DMS114 treated with DMSO at 0.1 percent for 48 hours (cell line): ENCODE data around the gene RNF130.

Source experiments
- DNase-seq: peaks from one replicate; lab custom pipeline; 2025; ENCODE audit not compliant: unreplicated experiment; lab: John Stamatoyannopoulos, UW

RNF130 gene

DNA sequence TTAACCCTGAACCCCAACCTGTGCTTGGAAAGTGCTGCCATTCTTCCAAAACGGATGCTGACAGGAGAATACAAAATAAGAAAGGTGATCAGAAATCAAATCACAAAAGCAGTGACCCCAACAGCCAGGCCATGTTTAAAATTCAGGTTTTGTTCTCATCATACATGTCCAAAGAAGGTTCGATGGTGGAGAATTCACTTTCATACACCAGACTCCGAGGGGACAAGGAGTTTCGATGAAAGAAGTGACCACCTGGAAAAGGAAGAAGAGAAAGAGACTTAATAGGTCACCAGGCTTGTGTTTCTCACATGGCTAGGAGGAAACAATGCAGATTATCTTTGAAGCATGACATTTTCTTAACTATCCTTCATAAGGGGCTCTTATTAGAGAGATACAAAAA, 151.4 kb downstream of the RNF130 start:
- no peak for DNase-seq

DNA sequence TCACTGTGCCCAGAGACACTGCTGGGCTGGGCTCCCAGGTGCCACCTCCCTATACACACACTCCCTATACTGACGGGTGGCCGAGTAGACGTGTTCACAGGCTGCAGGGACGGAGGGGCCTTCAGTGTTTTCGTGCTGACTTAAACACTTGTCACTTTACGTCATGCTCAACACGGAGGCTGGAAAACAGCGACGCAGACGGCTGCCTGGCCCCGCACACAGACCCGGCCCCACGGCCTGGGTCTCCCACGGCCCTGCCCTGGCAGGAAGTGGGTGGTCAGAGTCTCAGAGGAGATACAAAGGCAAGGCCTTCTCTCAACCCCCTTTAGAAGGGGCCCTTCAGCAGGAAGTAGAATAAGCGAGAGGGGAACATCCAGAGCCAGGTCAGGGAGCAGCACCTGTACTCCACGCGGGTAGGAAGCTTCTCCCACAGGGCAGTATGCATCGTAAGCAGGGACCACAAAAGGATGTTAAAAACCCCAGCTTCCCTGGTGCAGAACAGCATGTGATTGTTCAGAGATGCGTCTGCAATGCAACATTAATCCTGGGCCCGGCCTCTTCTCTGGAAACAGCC, 152.0 kb downstream of the RNF130 start:
- no peak for DNase-seq

DNA sequence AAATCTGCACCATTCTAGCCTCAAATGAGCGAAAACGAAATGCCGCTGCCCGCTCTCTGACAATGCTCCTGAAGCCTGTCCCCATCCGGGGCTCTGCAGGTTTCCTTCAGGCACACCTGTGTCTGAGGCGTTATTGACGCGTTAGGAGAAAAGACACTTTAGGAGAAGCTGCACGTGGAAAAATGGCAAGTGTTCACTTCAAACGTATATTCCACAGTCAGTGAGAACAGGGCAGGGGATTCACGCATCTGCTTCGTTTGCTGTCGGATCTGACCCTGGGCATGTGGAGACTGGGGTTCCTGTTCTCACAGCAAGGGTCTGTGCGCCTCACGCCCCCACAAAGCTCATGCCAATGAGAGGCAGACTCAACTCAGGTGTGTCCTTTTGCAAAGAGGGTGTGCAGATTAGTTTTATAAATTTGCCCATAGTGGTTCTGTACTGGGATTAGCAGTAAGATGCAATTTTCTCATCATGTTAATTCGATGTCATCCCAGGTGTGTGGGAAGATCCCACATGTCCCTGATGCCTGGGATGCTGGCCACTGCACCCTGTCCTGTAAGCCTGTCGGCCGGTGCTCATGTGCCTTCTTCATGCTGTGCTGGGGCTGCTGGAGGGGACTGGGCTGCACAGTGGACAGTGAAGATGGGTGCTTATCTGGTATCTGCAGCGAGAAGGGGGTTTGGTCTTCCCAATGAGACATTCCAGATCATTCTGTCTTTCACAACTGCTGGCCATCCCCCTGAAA, 152.6 kb downstream of the RNF130 start:
- DNase-seq: no peak

DNA sequence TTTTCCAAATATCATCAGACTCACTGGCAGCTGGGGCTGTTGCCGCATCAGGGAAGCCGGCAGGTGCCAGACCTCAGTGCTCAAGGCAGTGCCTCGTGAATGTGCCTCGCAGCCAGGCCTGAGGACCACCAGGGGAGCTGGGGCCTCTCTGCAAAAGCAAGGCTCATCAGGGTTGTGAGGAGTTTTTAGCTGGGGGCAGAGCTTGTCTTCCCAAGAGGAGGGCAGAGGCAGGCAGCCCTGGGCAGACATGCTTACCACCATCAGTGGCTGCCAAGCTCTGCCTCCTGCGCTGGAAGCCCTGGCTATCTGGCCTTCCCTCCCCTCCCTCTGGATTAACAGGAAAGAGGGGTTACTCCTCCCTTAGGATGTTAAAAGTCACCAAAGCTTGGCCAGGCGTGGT, 155.0 kb downstream of the RNF130 start:
- no peak for DNase-seq

DNA sequence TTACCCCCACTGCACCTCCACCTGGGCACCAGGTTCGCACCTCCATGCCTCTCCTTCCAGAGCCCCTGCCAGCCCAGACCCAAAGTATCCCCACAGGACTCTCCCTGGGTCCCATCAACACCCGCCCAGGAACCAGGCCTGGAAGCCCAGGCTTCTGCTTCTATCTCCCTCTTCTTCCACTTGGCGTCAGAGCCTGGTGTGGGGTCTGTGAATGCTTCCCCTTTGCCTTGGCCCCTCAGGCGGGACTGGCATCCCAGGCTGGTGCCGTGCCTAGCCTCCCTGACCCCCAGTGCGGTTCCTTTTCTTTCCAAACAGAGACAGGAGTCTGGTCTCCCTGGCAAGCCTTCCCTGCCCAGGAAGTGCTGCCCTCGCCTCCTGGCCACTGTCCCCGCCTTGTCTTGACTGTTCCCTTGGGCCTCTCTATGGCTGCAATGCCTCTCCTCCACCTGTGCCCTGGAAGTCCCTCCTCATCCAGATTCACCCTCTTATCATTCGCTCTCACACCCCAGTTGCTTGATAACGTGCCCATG, 156.1 kb downstream of the RNF130 start:
- DNase-seq: no peak

DNA sequence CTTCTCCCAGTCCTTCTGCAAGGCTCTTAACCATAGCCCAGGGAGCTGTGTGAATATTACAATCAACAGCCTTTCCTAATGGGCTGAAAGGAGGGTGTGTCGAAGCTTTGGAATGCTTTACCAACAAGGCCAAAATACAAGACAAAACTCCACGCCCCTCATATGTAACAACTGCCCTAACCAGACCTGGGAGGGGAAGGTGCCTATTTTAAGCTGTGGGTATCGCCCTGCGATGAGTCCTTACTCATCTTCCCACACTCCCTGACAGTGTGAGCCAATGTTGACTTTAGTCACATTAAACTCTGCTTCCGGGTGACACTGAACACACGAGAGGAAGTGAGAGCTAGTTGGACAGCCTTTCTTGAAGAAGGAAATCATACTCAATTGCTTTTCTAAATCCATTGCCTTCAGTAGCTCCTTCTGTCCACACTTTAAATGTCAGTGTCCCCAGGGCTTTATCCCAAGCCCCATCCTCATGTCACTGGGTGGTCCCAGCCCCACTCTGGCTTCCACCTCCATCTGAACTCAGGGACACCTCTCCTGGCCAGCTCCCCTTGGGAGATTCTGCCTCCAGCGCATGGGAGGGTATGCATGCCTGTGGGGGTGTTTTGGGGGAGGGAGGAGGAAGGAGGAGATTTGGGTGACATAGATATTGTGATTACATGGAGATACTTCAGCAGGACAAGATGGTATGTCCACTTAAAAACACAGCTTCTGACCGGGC, 157.4 kb downstream of the RNF130 start:
- no peak for DNase-seq

DNA sequence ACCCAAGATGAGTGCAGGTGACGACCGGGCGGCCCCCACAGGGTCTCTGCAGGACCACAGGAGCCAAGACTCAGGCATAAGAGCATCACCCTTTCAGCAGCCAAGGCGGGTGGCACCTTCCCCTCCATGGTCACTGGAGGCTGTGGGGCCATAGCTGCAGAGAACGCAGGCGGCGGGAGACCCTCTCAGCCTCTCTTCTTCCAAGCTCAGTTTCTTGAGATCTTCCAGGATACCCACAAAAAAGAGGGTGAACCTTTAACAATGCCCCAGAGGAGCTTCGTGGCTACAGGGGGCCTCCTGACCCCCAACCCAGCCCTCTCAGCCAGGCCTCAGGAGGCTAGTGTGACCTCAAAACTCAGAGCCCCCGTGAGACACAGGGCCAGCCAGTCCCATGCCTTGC, 158.1 kb downstream of the RNF130 start:
- DNase-seq: no peak

DNA sequence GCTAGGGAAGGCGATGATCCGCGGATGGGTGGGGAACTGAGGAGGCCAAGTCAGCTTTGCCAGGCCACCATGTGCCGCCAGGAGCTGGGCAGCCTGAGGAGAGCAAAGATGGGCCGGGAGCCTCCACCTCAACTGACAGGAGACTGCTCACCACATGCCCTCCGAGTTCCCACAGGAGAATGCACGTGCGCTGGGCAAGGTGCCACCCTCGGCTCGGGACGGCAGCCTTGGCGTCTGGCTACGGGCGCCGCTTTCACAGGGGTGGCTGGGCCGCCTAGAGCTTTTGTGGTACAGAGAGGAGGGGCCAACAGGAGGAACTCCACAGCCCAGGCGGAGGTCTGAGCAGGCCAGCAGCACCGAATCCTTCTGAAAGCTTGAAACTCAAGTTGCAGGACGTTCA, 158.6 kb downstream of the RNF130 start:
- no peak for DNase-seq

DNA sequence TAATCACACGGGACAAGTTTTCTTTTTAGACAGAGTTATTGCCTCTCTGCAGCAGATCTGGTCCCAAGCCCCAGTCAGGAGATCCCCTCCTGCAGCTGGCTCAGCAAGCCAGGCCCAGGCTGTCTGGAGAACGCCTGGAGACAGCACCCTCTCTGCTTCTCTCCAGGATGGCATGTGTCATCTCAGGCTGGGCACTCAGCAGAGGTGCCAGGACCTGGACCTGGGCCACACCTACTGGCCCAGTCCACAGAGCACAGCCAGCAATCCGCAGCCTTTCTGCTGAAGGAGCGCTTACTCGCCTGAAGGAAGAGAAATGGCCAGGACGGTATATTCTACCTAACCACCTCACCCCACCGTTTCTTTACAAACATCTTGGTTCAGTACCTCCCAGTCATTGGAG, 159.2 kb downstream of the RNF130 start:
- DNase-seq: no peak

DNA sequence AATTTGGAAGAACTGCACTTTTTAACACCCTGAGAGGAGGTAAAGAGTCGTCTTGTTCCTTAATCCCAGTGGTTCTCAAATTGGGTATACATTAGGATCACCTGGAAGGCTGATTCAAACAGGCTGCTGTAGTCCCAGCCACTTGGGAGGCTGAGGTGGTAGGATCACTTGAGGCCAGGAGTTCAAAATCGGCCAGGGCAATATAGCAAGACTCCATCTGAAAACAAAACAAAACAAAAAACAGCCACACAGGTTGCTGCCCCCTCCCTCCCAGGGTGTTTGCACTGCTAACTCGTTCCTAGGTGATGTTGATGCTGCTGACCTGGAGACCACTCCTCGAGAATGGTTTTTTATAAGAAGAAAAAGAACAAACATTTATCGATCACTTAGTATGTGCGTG, 162.3 kb downstream of the RNF130 start:
- no peak for DNase-seq

DNA sequence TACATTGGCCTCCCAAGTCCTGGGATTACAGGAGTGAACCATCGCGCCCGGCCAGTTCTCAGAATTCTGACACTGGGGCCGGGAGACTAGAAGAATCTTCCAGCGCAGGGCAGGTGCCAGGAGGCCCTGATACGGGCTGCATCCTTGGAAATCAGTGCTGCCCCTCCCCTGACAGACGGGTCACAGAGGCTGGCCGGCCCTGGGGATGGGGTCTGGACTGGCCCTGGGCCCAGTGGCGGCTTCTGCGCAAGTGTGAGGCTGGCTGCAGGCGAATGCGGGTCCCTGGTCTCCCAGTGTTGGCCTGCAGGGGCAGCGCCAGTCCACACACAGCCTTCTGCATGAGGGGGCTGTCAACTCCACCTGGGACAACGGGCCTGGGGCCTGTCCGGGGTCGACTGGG, 163.0 kb downstream of the RNF130 start:
- DNase-seq: no peak

DNA sequence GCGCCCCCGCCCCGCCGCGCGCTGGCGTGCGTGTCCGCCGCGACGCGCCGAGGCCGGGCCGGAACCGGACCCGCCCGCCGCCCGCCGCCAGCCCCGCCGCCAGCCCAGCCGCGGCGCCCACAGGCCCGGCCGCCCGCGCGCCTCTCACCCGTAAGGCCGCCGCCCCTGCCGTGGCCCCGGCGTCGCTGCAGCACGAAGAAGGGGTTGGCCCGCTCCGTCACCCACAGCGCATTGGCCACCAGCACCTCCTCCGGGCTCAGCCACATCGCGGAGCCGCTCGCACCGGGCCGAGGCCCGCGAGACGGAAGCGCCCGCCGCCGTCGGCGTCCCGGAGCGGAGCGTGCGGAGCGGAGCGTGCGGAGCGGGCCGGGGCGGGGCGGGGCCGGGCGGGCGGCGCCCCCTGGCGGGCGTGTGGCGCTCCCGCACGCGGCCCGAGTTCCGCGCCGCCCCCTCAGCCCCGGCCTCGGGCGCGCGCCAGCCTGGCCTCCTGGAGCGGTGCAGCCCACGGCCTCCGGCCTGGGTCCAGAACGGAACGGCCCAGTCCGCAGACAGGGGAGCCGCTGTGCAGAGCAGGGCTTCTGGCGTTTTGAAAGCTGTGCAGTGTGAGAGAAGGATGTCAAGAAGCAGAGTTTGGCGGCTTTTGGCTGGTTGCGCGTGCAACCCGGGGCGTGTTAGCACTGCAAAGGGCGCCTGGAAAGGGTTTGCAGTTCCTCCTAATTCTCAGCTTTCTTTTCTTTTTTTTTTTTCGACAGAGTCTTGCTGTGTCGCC, 163.8 kb downstream of the RNF130 start, which contains the start of gene TBC1D9B:
TSS of gene TBC1D9B (minus strand) at position 342 of the 769 bp plus-strand sequence. CDS start at position 266, 76 bp downstream.
- DNase-seq: peak; percentile 30

DNA sequence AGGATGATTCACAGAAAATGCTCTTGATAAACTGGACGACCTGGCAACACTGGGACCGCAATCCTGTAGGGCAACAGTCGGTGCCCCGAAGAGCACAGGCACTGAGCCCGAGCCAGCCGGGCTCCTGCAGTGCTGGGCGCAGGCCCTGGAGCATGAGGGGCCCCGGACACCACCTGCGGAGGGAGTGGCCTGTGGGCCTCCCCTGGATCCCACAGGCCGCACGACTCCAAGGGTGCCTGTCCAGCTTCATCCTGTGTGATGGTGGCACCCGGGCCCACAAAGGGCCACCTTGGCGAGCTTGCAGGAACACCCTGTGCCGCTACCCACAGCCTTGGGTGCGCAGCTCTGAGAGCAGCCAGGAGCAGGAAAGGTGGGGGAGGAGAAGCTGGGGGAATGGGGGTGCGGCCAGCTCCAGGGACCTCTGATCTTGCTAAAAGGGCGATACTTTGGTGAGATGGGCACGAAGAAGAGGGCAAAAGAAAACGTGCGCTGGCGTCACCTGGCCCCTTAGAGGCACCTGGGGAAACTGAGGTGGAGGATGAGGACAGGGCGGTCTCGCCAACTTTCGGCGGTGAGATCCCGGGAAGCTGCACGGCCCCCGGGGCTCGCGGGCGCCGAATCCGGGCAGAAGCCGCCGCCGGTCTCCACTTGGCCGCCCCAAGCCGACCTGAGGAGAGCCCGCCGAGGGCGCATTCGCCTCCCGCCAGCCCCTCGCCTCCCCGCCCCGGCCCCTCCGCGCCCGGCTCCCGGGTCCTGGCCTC, 164.6 kb downstream of the RNF130 start:
- no peak for DNase-seq

DNA sequence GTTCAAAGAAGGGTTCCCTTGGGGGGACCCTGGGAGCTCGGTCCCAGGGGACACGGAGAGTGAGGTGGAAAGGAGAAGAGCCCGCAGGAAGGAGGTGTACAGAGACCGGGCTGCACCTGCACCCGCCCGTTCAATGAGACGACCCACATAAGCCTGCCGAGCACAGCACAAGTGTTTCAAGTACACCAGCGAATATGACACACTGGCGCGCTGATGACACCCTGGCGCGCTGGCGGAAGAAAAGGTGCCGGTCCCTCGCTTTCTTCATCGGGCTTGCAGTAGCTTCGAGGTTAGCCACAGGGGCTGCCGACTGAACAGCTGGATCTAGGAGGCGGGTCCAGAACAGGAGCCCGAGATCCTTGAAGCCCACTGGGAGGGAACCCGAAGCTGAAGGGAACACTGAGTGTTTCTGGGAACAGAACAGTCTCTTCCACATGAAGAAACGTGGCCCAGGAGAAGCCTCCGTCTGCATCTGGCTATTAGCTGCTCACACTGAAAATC, 165.2 kb downstream of the RNF130 start:
- no peak for DNase-seq

DNA sequence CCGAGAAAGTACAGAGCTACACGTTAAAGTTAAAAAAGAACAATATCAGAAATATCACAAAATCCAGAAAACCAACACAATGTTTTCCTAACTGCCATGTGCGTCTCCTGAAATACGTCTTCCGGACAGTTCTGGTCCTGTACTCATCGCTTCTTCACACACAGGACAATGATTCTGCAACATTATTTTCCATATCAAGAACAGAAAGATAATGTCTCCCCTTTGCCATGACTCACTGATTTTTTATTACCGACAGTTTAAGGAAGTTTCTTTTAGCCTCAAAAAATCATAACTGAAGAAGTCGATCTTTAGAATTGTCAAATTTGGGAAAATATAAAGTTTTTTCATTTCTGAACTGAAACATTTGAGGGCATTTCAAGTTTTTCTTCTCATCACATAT, 166.4 kb downstream of the RNF130 start:
- no peak for DNase-seq
